GM10847 (cell line): Measurements from ENCODE around the gene VEGFB.

Experiments
- POLR2A ChIP-seq: IDR thresholded peaks from 2 replicates; pipeline ENCODE4 v1.6.1; 2011; ENCODE audit not compliant: insufficient read length; ENCODE audit errors: extremely low read depth

VEGFB gene

DNA sequence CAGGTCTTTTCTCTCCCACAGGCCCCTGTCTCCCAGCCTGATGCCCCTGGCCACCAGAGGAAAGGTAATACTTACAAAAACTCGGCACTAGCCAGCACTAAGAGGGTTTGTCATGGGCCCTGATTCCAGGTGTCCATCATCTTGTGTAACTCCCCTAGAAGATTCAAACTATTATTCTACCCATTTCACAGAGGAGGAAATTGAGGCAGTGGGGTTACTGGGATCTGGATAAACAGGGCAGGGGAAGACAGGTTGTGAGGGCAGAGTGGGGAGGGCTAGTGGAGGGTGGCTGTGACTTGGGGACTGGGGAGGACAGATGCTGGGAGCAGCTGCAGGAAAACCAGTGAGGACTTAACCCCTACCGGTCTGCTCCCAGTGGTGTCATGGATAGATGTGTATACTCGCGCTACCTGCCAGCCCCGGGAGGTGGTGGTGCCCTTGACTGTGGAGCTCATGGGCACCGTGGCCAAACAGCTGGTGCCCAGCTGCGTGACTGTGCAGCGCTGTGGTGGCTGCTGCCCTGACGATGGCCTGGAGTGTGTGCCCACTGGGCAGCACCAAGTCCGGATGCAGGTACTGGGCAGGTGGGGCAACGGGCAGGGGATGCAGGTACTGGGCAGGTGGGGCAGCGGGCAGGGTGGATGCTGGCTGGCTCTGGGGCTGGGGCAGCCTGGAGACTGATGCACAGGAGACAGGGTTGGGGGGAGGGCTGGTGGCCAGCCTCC is 1.2 kb downstream of the VEGFB start:
- TF ChIP-seq POLR2A = no peak

DNA sequence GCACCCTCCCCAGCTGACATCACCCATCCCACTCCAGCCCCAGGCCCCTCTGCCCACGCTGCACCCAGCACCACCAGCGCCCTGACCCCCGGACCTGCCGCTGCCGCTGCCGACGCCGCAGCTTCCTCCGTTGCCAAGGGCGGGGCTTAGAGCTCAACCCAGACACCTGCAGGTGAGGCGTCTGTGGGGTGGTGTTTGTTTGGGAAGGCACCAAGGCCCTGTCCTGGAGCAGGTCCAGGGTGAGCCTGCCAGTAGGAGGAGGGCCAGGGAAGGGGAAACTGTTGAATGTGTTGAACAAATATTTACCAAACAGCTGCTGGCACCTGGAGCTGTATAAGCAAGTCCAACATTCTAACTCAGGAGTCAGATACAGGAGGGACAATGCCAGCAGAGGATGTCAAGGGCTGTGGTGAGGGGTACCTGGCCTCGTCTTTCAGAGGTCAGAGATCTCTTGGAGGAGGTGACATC is 3.1 kb downstream of the VEGFB start:
- TF ChIP-seq POLR2A = no peak

DNA sequence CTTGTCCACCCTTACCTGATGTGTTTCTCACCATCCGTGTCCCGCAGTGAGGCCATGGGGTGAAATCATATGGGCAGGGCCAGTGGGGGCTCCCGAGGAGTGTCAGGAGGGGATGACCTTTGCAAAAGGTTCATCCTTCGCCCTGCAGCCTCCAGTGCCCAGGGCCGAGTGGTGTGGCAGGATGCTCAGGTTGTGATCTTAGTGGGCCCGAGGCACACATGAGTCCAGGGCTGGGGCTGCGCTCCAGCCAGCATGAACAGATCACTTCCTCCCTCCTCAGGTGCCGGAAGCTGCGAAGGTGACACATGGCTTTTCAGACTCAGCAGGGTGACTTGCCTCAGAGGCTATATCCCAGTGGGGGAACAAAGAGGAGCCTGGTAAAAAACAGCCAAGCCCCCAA is 3.7 kb downstream of the VEGFB start:
- TF ChIP-seq POLR2A = no peak

DNA sequence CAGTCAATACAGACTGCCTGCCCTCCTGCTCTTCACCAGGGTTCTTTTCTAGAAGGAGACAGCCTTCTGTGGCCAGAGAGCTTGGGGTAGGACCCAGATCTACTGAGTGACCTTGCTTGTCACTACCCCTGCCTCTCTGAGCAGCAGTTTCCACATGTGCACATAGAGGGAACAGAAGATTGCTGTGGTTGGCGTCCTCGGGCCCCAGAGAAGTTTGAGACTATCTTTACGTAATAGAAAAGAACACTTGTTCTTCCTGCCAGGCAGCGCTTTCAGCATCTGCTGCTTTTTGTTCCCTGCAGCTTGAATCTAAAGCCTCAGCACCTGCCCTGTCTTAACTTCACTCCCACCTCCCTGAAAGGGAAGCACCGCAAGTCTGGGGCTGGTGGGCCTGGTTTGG is 4.6 kb downstream of the VEGFB start:
- TF ChIP-seq POLR2A = no peak

DNA sequence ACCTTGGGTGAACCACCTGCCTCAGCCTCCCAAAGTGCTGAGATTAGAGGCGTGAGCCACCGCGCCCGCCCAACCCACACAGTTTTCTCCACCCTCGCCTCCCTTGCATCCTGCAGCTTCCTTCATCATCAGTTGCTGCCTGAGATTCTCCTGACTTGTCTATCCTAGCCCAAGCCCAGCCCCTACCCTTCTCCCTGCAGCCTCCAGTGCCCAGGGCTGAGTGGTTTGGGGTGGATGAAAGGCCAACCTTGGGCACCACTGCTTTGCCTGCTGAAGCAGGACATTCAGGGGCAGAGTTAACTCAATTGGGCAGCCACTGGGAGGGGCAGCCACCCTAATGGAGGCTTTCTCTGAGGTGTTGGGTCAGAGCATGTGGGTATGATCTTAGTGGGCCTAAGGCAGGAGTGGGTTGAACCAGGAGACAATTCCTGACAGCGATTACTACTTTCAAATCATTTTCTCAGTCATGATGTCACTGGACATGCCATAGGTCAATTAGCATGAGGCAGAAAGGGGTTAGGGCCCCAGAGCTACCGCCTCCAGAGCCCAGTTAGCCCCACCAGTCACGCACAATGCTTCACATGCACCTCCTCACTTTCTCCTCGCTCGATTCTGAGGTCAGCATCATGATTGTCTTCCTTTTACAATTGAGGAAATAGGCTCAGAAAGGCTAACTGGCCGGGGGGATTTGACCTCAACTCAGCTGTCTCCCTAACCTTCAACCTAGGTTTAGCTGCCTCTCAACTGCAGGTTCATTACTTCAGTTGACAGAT is 5.5 kb downstream of the VEGFB start:
- no peak for TF ChIP-seq POLR2A

GRCh38 chr11:64240435-64241240 is 6.3 kb downstream of the VEGFB start, which contains the start of gene FKBP2:
TSS of gene FKBP2 (plus strand) at chr11:64241095. CDS start at chr11:64242388, 1,293 bp downstream.
- peak; percentile 80 for TF ChIP-seq POLR2A

DNA sequence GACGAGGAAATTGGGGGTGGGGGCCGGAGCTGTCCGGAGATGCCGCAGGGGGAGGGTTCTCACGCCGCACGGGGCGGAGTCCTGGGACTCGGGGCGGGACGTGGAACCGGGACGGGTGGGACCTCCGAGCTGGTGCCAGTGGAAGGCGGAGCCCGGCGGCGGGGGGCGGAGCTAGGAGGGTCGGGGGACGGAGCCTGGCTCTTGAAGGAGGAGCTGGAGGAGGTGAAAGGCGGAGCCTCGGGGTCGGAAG is 6.8 kb downstream of the VEGFB start:
- TF ChIP-seq POLR2A = no peak

- peak; percentile 79 for TF ChIP-seq POLR2A
These were observed 7.3 kb downstream of the VEGFB start for GRCh38 chr11:64241491-64242374.

- no peak for TF ChIP-seq POLR2A
These were observed 9.0 kb downstream of the VEGFB start for GRCh38 chr11:64243236-64243854.

- TF ChIP-seq POLR2A = no peak
These were observed 9.7 kb downstream of the VEGFB start for GRCh38 chr11:64244107-64244506.

GRCh38 chr11:64244966-64245365 is 10.6 kb downstream of the VEGFB start:
- no peak for TF ChIP-seq POLR2A

DNA sequence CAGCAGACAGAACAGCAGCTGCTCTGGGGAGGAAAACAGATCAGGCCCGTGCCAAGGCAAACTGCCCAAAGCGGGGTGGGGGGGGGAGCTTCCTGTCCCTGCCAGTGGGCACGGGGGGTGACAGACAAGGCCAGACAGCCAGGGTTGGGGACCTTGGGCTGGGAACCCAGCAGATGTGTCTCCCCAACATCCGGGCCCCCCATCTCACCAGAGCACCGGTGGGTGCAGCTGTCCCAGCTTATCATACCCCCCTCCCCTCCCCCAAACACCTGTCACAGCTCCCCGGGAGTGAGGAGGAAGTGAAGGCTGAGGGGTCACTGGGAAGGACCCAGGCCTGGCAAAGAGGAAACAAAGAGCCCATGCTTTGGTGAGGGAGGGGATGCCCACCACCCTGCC is 11.0 kb downstream of the VEGFB start:
- no peak for TF ChIP-seq POLR2A

GRCh38 chr11:64245797-64246620 is 11.6 kb downstream of the VEGFB start:
- peak; percentile 26 for TF ChIP-seq POLR2A
